A549 treated with RU486 at 1 μM for 4 hours (cell line): ENCODE results near the gene MRC2. TPM values are rescaled to one million over a fixed set of nuclear protein-coding genes. Genes with fewer than 3 reads are reported as not detected.

ENCODE experiments used
- total RNA-seq: library from RNA; stranded (reverse); fragments of 200-300 nt; extraction: Qiagen RNA extraction; gene quantifications from 5 replicates; pipeline ENCODE4 v1.2.3, GENCODE V29; 2022; ENCODE audit warnings: low read depth

MRC2 gene
- 35.6 to 64.2 TPM (median 46.2 TPM) in 5 replicates for total RNA-seq

GRCh38 chr17:62627219-62627903 lies at the start of gene MRC2:
TSS of gene MRC2 (plus strand) at chr17:62627670. CDS start at chr17:62627803, 133 bp downstream.

Other genes with a start within 250 kb of the MRC2 start
- gene EFCAB3, start 247.1 kb upstream of the MRC2 start, total RNA-seq: 0.12 TPM in 1 of 5 replicates, not detected in the others
- 24.4 to 31.9 TPM (median 30.1 TPM) in 5 replicates for gene METTL2A, start 203.8 kb upstream of the MRC2 start, total RNA-seq
- 30.0 to 42.7 TPM (median 34.8 TPM) in 5 replicates for gene TLK2, start 148.8 kb upstream of the MRC2 start, total RNA-seq
- gene MARCHF10, start 180.6 kb downstream of the MRC2 start, total RNA-seq: 0.31 to 1.2 TPM (median 0.77 TPM) in 5 replicates